ENCODE data around the gene PEX16. TPM values are rescaled to one million over a fixed set of nuclear protein-coding genes. Genes with fewer than 3 reads are reported as not detected.

Gene PEX16
- total RNA-seq: 100 to 1,000 TPM in 1 of 4 donors, 10 to 100 TPM in 3; 31.3 to 111 (median 51.9) TPM

GRCh38 chr11:45917623-45918330, at the start of gene PEX16:
Gene PEX16, minus strand, starts transcription at chr11:45917877. Its CDS starts 66 bp downstream, at chr11:45917811.
- in situ Hi-C loops (cut with MboI; ENCODE audit: low pct_ligation_motif_present in 1 of 4, low pct_unique_long_range_greater_than_20kb in 1 of 4, low sequenced_read_pairs in 3 of 4): loop anchor here in 1 of 4 donors (10.0 kb wide), 1 partner anchor 63 kb away; no protein-coding TSS in a partner anchor
- WGBS, 2 donors (ENCODE audit: low coverage in 1 of 2): 0% methylated on average over 45 of the region's 45 CpGs; no CpG with 5 or more reads in 1 of the 2 donors
- no peaks in the 10 kb centered on the region for H3K9me3 ChIP-seq
- H3K4me3 ChIP-seq: peak within 1 kb of the TSS; percentile 46 to 93 (median 84)
- DNase-seq: peak; percentile 97
- TF ChIP-seq EP300 (IDR thresholded peaks at IDR 0.05; ENCODE audit: low read depth): no peak
- peak; percentile 82 to 95 (median 93) for TF ChIP-seq POLR2AphosphoS5 (IDR thresholded peaks at IDR 0.05)
- TF ChIP-seq POLR2A (IDR thresholded peaks at IDR 0.05): peak; percentile 86
- TF ChIP-seq CTCF (IDR thresholded peaks at IDR 0.05): no peak
- H3K27ac ChIP-seq: peak within 1 kb of the TSS; percentile 88 to 97 (median 92)
- H3K4me1 ChIP-seq: peaks cover 21 to 34% (median 23%) of the 10 kb centered on the region in 4 donors
- intact Hi-C loops (cut with DNase I; ENCODE audit: low total_unique reads): loop anchor here (2.0 kb wide), 1 partner anchor 75 kb away; no protein-coding TSS in a partner anchor
- peaks cover 18% of the 10 kb centered on the region for H3K27me3 ChIP-seq
- peaks cover 0 to 22% (median 6%) of the 10 kb centered on the region in 4 donors for H3K36me3 ChIP-seq

DNA sequence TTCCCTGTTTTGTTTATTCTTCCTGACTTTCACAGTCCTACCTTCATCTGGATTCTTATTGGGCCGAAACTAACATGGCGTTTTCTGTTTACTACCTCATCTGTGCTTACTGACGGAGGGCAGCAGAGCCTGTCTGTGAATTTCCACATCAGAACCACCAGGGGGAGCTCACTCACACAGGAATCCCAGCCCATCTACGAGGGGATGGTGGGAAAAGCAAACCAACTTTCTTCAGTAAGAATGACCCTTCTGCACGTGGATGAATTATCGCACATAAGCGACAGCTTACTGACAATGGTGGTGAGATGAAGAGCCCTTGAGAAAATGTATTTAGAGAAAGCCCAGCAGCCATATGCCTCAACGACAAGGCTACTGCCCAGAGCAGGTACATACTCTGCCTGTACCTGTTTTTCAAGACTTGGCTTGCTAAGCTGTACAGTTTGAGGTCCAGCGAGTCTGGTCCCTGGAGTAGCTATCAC, 47.3 kb upstream of the PEX16 start:
- no peak for TF ChIP-seq EP300 (IDR thresholded peaks at IDR 0.05; ENCODE audit: low read depth)
- peak; percentile 82 to 91 (median 85) for TF ChIP-seq CTCF (IDR thresholded peaks at IDR 0.05)
- TF ChIP-seq POLR2A (IDR thresholded peaks at IDR 0.05): no peak
- DNase-seq: peak; percentile 48
- H3K4me1 ChIP-seq: no peaks in the 10 kb centered on the region
- no peak overlapping the region for H3K4me3 ChIP-seq
- no peaks in the 10 kb centered on the region for H3K9me3 ChIP-seq
- peaks cover 0 to 8% (median 4%) of the 10 kb centered on the region in 4 donors for H3K36me3 ChIP-seq
- WGBS, 2 donors (ENCODE audit: low coverage in 1 of 2): 0 to 20% methylated on average over 5 to 9 of the region's 9 CpGs
- no peaks in the 10 kb centered on the region for H3K27me3 ChIP-seq
- peak overlapping the region in 1 of 4 donors; percentile 31 for H3K27ac ChIP-seq
- intact Hi-C loops (cut with DNase I; ENCODE audit: low total_unique reads) (loop anchor here (2.0 kb wide), 1 partner anchor 42 kb away; no protein-coding TSS in a partner anchor), in situ Hi-C loops (cut with MboI; ENCODE audit: low pct_ligation_motif_present in 1 of 4, low pct_unique_long_range_greater_than_20kb in 1 of 4, low sequenced_read_pairs in 3 of 4) (no loop called here)

DNA sequence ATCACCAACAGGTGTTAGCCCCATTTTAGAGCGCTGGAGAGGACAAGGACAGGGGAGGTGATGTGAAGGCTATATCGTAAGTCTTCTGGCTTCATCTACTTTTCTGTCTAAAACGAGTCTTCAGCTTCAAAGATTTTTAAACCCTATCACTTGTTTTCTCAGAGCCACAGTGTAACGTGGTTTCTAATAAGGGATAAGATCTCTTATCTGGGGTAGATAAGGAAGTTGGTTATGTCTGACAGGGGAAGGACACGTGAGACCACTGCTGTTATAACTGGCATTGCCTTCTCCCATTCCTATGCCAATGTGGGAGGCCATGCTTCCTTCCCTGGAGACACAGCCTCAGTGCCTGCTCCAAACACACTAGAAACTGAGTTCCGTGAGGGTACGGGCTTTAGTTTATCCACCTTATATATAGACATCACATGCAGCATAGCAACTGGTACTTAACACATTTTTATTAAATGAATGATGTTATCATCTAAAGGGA, 44.1 kb upstream of the PEX16 start:
- Histone ChIP-seq H3K9me3 (no peaks in the 10 kb centered on the region), H3K27me3 (no peaks in the 10 kb centered on the region), H3K27ac (no peak overlapping the region), H3K36me3 (no peaks in the 10 kb centered on the region), H3K4me1 (no peaks in the 10 kb centered on the region), H3K4me3 (no peak overlapping the region)
- TF ChIP-seq POLR2A (IDR thresholded peaks at IDR 0.05): no peak
- TF ChIP-seq CTCF (IDR thresholded peaks at IDR 0.05): no peak
- WGBS, 2 donors (ENCODE audit: low coverage in 1 of 2): 84 to 91% methylated on average over 5 to 7 of the region's 7 CpGs
- intact Hi-C loops (cut with DNase I; ENCODE audit: low total_unique reads) (no loop called here), in situ Hi-C loops (cut with MboI; ENCODE audit: low pct_ligation_motif_present in 1 of 4, low pct_unique_long_range_greater_than_20kb in 1 of 4, low sequenced_read_pairs in 3 of 4) (no loop called here)
- DNase-seq: no peak

GRCh38 chr11:45960387-45961095, 42.9 kb upstream of the PEX16 start:
- Histone ChIP-seq H3K36me3 (peaks cover 0 to 1% (median 0%) of the 10 kb centered on the region in 4 donors), H3K4me3 (no peak overlapping the region), H3K27me3 (no peaks in the 10 kb centered on the region), H3K27ac (peak overlapping the region in 1 of 4 donors; percentile 10), H3K4me1 (no peaks in the 10 kb centered on the region), H3K9me3 (no peaks in the 10 kb centered on the region)
- intact Hi-C loops (cut with DNase I; ENCODE audit: low total_unique reads): no loop called here
- WGBS, 2 donors (ENCODE audit: low coverage in 1 of 2): 68 to 79% methylated on average over 4 of the region's 4 CpGs
- in situ Hi-C loops (cut with MboI; ENCODE audit: low pct_ligation_motif_present in 1 of 4, low pct_unique_long_range_greater_than_20kb in 1 of 4, low sequenced_read_pairs in 3 of 4): no loop called here
- no peak for TF ChIP-seq POLR2AphosphoS5 (IDR thresholded peaks at IDR 0.05)
- TF ChIP-seq POLR2A (IDR thresholded peaks at IDR 0.05): no peak
- no peak for TF ChIP-seq CTCF (IDR thresholded peaks at IDR 0.05)
- TF ChIP-seq EP300 (IDR thresholded peaks at IDR 0.05; ENCODE audit: low read depth): no peak
- DNase-seq: no peak
